H1 (cell line): ENCODE measurements around the gene HRH1. TPM values are rescaled to one million over a fixed set of nuclear protein-coding genes. Genes with fewer than 3 reads are reported as not detected.

Source experiments
- SUZ12 ChIP-seq: fragments of 200-600 bp; sonication (generic); IDR thresholded peaks from 2 replicates; pipeline ENCODE4 v1.6.1; 2012; ENCODE audit warnings: mild to moderate bottlenecking, inconsistent platforms, low read length, moderate library complexity, mixed read lengths
- YY1 ChIP-seq: IDR thresholded peaks from 2 replicates; pipeline ENCODE4 v1.6.1; 2011; ENCODE audit warnings: low read depth, mild to moderate bottlenecking, low read length
- polyA plus RNA-seq, 7 experiments: library from polyadenylated mRNA; depleted of rRNA in 3 of 7; stranded (reverse) in 5 of 7; unstranded in 2 of 7; fragments of >200 nt in 5 of 7; fragments of 200-250 nt in 2 of 7; gene quantifications; 1 replicate in 5 of 7; 2 replicates in 1 of 7; 4 replicates in 1 of 7; pipeline versions ENCODE4 v1.2.1 to v1.2.3, GENCODE V29; 2011 to 2013; ENCODE audit warnings: missing spikeins in 2 of 7, mixed read lengths in 2 of 7
- total RNA-seq: library from RNA; stranded (reverse); fragmentation: NEBNext Ultra II Directional; extraction: Animal tissue kit (Norgen Biotek cat#: 25700); gene quantifications from 2 replicates; pipeline ENCODE4 v1.2.1, GENCODE V29; 2021

HRH1 gene
- total and polyA plus RNA-seq, 2 of the 8 experiments (the other 6 are each of a cell fraction or from before 2014, with no cell fraction given) = 0.11 TPM; not detected in 1

DNA sequence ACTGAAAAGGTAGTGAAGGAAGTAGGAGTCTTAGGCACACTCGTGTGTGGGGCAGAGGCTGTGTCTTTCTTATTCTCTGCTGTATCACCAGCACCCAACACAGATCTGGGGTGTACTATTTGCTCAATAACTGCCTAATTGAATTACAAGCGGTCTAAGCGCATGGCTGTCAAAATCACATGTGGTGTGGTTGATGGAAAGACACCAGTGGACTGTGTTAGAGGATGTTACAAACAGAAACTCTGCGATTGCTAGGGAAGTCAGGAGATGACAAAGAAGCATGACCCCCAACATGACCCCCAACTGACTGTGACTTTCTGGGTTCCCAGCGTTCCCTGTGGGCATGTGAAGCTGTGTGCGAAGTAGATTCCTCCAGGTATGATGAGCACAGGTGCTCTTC lies 149.9 kb downstream of the HRH1 start (continued):
- TF ChIP-seq SUZ12 (no peak), YY1 (no peak)
- TF ChIP-seq, all 59 proteins: peak for 0
